ENCODE measurements around the gene CC2D1B.

The CC2D1B gene

GRCh38 chr1:52323731-52324130 lies 42.3 kb downstream of the CC2D1B start:
- Mint-ChIP-seq H3K27me3 (no peaks in the 10 kb centered on the region), H3K27ac (ENCODE audit: low read depth) (no peak overlapping the region), H3K36me3 (ENCODE audit: insufficient read depth) (peaks cover 6% of the 10 kb centered on the region), H3K4me3 (no peak overlapping the region), H3K9me3 (no peaks in the 10 kb centered on the region), H3K4me1 (no peaks in the 10 kb centered on the region)
- DNase-seq (ENCODE audit: low spot score in 2 of 2) (no peak), ATAC-seq (replicated peaks; ENCODE audit: extremely low read depth, poor library complexity, severe bottlenecking) (no peak)

GRCh38 chr1:52321061-52321460 lies 44.9 kb downstream of the CC2D1B start:
- no peak for ATAC-seq (replicated peaks; ENCODE audit: extremely low read depth, poor library complexity, severe bottlenecking)
- Mint-ChIP-seq H3K4me3 (no peak overlapping the region), H3K36me3 (ENCODE audit: insufficient read depth) (peaks cover 4% of the 10 kb centered on the region), H3K27me3 (no peaks in the 10 kb centered on the region), H3K4me1 (no peaks in the 10 kb centered on the region), H3K9me3 (no peaks in the 10 kb centered on the region), H3K27ac (ENCODE audit: low read depth) (no peak overlapping the region)
- no peak for DNase-seq (ENCODE audit: low spot score in 2 of 2)

- Mint-ChIP-seq H3K9me3 (no peaks in the 10 kb centered on the region), H3K4me1 (no peaks in the 10 kb centered on the region), H3K27ac (ENCODE audit: low read depth) (no peak overlapping the region), H3K4me3 (no peak overlapping the region), H3K36me3 (ENCODE audit: insufficient read depth) (peaks cover 16% of the 10 kb centered on the region), H3K27me3 (no peaks in the 10 kb centered on the region)
- ATAC-seq (replicated peaks; ENCODE audit: extremely low read depth, poor library complexity, severe bottlenecking) (no peak), DNase-seq (ENCODE audit: low spot score in 2 of 2) (no peak)
Measured at GRCh38 chr1:52306227-52307006, 59.6 kb downstream of the CC2D1B start.

DNA sequence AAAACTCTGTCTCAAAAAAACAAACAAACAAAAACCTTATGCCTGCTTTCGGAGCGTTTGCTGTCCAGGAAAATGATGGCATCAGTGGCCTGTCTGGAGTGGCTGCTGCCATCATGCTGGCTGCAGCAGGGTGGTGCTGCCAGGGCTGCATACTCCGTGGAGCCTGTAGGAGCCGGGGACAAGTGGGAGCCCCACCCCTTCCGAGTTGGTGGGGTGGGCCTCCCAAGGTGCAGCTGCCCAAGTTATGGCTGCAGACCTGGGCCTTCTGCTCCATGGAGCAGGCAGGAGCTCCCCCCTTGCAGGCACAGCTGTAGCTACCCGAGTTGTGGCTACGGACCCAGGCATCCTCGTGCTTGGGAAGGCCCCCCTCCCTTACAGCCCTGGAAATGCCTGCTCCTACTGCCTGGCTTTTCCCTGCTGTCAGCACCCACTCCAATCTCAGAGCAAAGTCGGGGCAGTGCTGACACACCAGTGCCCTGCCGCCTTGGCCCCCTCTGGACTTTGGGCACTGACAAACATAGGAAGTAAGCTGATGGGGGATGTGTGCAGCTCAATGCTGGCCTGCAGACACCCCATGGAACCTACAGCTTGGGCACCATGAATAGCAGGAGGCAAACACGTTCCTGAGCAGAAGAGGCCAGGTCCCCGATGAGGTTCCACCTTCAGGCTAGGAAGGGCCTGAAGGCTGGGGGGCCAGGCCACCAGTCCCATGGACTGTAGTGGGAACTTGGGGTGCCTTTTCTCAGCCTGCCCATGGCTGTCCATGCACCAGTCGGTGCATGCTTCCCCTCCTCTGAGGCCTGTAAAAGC lies 60.4 kb downstream of the CC2D1B start:
- Mint-ChIP-seq H3K36me3 (ENCODE audit: insufficient read depth) (peaks cover 13% of the 10 kb centered on the region), H3K27me3 (no peaks in the 10 kb centered on the region), H3K27ac (ENCODE audit: low read depth) (no peak overlapping the region), H3K4me3 (no peak overlapping the region), H3K9me3 (no peaks in the 10 kb centered on the region), H3K4me1 (no peaks in the 10 kb centered on the region)
- DNase-seq (ENCODE audit: low spot score in 2 of 2) = no peak
- ATAC-seq (replicated peaks; ENCODE audit: extremely low read depth, poor library complexity, severe bottlenecking) = no peak

Data from central memory CD8-positive, alpha-beta T cell (primary cell).